Measurements from ENCODE around the gene CEBPG.

Gene CEBPG

DNA sequence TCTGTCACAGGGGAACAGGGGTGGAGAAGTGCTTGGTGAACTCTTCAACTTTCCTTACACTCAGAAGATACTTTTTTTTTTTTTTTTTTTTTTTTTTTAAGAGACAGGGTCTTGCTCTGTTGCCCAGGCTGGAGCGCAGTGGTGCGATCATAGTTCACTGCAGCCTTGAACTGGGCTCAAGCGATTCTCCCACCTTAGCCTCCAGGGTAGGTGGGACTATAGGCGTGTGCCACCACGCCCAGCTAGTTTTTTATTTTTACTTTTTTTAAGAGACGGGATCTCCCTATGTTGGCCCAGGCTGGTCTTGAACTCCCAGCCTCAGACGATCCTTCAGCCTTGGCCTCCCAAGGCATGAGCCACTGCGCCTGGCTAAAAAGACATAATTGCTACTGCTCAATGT, 11.5 kb downstream of the CEBPG start:
- DNase-seq, result no peak

DNA sequence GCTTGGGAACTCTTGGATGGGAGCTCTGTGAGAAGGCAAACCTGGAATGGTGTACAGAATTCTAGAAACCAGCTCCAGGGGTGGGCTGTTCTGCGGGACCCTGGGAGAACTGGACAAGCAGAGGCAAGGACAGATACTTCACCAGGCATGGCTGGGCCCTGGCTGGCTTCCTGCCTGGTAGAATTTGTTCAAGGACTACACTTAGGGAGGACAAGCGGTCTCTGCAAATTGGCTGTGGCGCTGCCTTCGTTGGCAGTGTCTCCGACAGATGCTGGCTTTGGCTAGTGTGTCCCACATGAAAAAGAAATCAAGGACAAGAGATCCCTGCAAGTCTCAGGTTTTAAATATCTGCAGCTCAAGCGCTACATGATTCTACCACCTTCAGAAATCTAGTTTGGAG, 12.4 kb downstream of the CEBPG start:
- DNase-seq, result no peak

DNA sequence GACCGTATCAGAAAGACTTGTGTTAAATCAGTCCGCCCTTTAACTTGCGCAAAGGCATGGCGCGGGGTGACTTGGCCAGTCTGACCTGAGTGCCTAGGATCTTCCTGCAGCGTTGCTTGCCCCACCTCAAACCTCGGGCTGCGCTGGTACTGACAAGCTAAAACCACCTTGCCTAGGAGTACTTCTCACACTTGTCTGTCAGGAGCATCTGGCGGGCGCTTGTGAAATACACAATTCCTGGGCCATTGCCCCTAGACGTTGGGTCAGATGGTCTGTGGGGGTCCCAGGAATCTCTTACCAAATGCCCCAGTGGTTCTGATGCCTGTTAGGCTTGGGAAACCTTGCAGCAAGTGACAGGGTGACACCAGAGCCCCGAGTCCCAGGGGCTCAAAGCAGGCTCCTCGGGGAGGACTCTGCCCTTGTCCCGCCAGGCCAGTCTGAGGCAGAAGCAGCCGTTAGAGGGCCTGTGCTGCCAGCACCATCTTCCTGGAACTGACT, 12.9 kb downstream of the CEBPG start:
- DNase-seq, result no peak

DNA sequence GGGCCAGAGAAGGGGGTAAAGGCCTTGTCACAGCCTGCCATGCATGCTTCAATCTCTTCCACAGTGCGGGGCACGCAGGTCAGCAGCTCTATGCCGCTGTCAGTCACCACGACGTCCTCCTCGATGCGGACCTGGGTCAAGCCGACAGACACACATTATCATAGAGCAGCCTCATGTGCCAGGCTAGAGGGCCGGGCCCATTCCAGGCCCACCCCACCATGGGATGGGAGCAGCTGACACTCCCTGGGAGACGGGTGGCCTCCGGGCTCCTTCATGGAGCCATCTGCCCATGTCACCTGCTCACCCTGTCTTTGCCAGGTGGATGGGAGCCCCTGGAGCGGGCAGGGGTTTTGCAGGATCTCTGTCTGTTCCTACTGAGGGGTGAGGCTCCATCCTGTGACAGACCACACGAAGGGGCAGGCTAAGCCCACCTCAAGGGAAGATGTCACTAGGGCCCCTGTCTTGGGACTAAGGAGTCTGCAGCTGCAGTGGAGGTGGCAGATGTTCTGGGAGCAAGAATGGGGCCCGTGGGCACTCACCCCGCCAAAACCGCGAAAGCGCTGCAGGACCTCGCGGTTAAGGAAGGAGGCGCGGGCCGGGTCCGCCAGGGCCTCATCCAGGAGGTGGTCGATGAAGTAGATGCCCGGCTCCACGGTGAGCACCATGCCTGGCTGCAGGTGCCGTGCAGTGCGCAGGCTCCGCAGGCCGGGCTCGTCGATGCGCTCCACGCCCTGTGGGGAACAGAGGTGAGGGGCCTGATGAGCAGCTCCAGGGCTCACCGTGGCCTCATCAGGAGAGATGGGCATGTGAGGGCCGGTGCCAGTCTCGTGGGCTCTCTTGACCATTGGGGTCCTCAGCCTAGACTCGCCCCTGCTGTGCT, 14.1 kb downstream of the CEBPG start:
- DNase-seq, result no peak

DNA sequence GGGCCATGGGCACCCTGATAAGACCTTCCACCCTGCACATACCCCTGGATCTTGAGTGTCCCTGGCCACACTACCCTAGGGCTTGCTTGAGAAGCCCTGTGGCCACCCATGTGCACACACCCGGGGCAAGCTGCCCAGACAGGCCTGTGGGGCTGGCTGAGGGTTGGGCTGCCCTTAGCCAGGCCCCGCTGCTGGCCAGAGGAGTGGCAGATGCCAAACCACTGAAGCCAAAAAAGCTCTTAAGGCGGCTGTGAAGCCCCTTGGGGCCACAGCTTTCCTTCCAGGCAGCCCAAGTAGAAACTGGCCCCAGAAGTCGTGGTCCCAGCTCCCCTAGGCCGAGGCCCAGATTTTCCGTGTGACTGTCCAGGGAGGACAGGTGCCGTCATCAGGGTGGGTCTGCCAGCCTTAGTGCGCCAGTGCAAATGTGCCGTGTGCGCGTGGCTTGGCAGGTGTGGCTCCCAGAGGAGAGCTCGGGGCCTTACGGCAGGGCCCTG, 14.8 kb downstream of the CEBPG start:
- DNase-seq, result no peak

DNA sequence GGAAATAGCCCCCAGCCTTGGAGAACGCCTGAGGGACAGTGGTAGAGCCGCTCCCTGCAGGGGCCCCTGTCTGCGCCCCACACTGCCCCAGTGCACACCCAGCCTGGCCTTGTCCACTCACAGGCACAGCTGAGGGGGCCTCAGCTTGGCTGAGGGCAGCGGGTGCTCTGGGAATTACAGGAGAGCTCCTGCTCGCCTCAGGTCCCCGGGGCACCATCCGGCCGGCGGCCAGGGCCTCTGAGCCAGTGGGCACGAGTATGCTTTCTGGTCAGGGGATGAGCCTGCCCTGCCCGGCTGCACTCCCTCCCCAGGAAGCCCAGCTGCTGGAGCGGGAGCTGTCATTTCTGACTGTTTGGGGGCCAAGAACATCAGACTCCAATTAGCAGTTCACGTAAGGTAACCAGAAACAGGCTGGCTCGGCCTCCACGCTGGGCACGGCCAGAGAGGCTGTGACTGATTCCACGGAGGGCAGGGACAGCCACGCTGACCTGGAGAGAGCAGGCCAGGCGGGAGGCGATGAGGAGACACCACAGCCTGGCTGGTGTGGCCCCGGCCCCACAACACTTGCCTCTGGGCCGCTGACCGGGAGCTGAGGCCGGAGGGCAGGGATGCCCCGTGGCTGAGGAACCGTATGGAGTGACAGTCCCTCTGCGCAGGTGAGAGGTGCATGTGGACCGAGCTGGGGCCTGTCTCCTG, 15.4 kb downstream of the CEBPG start:
- DNase-seq, result no peak

DNA sequence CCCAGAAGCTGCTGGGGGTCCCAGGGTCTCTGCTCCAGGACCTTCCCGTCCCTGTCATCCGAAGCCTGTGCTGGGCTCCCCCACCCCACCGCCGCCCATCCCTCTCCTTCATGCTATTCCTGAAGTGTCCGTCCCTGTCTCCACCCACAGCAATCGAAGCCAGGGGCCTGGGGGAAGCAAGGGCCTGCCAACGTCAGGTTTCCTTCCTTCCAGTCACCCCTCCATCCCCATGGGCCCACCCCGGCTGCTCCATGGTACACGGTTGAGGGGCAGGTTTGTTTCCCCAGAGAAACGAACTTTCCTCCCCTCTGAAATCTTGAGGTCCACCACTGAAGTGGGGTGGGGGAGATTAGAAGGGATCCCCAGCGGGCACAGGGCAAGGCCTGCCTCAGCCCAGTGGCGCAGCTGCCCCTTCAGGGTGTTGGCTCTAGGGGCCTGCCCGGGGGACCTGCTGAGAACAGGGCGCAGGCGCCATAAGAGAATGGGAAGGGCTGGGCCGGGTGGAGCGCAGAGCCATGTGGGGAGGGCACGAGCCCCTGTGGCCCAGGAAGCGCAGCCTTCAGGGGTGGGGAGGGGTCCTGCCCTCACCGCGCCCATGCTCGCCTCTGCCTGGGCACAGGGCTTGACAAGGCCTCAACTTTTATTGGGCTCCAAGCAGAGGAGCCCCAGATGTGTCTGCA, 16.1 kb downstream of the CEBPG start:
- DNase-seq, result no peak

DNA sequence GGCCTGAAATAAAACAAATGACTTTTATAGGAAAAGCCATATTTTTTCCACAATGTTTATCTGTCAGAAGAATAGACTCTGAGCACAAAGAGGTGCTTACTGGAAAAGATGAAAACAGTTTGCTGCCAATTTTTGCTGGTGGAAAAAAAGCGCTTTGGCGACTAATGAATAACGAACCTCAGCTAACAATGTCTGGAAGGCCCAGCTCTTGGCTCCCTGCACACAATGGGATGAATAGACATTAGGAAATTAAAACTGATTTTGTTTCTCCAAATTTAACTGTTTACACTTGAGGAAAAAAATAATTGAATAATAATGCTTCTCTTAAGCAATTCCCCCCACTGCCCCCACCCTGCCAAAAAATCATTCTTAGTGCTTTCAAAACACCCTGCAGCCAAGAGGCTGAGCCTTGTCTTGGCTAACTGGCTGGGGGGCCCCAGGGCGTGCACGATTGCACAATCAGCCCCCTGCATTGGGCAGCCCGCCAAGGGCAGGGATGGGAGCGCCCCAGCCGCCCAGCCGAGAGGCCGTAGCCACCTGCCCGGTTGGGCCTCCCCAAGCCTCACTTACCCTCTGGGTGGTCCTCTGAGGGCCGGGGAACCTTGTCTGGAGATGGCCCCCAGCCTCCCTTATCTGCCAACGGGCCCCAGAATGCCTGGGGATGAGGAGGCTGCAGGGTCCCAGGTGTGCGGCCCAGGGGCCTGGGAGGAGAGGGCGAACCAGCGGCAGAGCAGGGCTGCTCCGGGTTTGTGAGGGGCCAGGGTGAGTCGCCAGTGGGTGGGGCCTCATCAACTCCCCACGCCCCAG, 16.8 kb downstream of the CEBPG start:
- DNase-seq, result no peak

DNA sequence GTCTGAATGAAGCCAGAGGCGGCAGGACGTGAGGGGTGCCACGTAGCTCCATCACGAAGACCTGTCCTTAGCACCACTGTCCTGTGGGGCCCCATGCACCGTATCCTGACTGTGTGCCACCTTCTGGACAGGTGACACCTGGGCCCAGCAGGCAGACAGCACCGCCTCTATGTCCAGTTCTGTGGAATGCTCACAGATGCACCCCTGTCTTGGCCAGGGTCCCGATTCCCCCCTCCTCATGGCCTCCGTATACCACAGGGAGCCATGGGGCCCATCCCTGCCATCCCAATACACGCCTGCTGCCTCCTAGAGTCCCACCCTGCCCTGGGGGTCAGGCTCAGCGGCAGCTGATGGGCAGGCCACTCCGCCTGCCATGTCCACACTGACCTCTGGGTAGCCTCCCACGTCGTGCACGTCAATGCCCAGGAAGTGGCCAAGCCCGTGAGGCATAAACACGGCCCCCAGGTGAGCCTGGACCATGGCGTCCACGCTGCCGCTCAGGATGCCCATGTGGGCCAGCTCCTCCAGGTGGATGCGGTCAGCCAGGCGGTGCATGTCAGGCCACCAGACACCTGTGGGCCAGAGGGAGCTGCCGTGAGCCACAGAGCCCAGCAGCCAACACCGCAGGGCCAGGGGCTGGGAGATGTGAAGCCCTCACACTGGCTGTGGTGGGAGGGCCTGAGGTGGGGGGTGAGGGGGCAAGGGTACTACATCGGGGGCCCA, 17.6 kb downstream of the CEBPG start:
- DNase-seq, result no peak

DNA sequence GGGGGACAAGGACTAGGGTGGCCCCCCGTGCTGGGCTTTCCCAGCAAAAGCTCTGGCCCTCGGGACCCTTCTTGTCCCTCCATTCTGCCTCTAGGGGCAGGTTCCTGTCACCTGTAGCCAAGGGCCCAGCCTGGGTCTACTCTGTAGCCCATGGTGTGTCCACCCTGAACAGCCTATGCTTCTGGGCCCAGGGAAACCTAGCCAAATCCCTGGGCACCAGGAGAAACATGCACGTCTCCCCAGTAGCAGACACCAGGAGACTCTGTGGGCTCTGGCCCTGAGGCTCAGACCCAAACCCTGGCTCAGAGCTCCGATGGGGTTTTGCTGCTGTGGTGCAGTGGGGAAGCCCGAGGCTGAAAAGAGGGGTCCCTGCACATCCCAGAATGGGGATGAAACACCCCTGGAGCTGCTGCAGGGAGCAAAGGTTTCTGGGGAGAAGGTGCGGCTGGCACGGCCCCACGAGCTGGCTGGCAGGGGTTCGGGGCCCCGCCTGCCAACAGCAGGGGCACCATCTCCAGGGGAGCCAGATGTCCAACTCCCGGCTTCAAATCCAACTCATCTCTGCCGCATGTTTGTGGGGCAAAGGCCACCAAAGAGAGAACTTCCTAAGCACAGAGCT, 18.2 kb downstream of the CEBPG start:
- no peak for DNase-seq

DNA sequence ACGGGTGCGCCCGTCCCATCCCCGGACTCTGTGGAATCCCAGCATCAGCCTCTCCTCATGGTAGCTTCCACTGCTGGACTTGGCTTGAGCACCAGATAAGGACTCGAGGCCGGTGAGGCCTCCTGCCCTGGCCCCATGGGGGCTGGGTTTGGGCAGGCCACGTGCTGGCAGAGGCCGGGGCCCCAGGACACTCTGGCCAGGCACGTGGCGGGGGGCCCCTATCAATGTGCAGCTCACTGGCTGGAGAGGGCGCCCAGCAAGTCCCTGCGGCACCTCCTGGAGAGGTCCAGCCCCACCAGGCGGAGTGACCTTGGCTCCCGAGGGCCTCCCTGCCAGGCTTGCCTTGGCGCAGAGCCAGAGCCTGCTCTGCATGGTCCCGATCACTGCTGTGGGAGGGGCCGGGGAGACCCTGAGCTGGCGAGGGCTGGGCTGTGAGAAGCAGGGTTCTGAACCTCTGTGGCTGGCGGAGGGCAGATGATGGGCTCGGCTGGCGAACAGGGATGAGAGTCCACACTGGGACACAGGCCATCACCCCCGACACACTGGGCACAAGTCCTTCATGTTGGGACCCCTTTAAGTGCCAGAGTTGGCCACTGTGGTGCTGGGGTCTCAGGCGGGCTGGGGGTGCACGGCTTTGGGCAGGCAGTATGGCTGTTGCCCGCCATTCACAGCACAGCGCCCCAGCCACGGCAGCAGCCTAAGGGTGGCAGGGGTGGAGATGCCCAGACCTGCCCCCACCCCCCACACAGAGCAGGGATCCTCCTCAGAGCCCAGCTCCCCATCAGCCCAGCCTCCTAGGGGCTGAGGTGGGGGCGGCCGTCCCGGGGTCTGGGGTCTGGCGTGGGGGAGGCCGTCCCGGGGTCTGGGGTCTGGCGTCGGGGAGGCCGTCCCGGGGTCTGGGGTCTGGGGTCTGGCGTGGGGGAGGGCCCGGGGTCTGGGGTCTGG, 19.1 kb downstream of the CEBPG start:
- no peak for DNase-seq

DNA sequence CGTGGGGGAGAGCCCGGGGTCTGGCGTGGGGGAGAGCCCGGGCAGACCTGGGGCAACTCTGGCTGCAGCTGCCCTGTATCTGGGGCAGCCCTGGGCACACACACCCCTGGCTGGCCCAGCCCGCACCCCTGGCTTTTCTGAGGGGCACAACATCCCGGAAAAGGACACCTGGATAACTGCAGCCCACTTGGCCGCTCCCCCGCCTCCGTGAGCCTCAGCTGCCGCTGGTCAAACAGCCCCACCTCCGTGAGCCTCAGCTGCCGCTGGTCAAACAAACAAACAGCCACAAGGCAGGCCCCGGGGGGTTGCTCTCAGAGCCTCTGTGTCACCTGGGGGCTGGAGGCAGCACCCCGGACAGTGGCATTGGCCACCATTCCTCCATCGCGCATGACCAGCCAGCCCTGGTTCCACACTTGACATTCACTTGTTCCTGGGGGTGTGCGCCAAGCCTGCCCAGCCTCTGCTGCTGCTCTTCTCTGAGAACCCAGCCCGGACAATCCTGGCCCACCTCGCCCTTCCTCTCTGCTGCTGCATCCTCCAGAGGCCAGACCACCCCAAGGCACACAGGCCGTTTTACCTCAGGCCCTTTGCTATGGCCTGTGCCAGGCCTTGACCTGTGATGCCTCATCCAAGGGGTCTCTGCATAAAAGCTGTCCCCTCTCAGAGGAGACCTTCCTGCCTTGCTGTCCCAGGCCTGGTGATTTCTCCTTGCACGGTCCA, 19.9 kb downstream of the CEBPG start:
- DNase-seq, result no peak

DNA sequence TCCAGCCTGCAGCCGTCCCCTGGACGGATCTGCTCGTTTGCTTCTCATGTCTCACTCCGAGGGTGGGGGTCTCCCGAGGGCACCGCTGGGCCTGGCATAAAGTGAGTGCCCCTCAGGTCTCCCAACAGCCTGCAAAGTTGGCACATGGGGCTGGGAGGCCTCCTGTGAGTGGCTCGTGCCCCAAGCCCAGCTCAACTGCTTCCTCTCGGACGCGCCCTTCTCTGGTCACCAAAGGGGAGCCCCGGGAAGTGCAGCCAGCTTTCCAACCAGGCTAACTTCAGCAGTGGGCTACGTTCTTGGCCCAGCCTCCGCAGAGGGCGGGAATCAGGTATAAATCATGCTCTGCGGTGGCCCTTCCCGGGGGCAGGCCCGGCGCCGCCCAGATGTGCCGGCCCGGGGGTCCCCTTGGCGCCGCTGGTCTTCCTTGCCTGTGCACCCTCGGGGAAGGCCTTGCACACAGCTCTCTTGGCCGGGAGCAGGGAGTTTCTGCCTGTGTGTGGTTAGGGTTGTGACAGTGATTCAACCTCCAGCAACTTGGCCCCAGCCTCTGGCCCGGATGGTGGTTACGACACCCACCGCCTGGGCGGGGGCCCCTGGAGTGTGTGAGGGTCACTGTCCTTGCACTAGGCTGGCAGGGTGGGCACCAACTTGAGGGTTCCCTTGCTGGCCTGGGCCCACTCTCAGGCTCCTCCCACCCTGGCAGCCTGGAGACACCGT, 20.7 kb downstream of the CEBPG start:
- no peak for DNase-seq

DNA sequence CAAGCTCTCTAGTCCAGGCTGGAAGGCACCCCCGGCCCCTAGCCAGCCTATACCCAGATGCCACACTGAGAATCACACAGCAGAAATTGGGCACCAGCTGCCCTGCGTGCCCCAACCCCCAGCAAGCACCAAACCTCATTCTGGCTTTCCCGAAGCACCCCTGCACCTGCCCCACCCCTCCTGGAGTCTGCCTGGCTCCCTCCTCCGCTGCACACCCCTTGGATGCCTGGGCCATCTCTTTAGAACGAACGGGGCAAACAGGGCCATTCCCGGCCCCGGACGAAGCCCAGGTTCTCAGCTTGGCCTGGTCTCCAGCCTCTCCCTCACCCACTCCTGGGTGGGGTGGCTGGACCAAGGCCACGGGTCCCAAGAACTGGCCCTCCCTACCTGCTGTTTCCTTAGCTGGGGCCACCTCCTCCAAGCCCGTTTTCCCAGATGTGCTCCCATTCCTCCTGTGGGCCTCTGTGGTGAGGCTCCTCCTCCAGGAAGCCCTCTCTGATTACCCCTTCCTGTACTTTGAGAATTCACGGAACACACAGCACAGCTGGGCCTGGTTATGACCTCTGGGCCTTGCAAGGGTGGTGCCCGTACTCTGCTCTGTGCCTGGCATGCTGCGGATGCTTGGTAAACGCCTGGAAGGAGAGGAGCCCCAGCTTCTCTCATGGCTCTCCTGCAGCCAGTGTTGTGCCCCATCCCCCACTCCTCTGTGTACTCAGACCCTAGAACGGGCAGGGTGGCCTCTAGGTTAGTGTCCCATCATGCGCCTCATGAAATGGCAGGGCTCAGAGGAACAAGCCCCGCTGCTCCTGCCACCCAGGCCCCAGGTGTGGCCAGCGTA, 21.4 kb downstream of the CEBPG start:
- DNase-seq, result no peak

DNA sequence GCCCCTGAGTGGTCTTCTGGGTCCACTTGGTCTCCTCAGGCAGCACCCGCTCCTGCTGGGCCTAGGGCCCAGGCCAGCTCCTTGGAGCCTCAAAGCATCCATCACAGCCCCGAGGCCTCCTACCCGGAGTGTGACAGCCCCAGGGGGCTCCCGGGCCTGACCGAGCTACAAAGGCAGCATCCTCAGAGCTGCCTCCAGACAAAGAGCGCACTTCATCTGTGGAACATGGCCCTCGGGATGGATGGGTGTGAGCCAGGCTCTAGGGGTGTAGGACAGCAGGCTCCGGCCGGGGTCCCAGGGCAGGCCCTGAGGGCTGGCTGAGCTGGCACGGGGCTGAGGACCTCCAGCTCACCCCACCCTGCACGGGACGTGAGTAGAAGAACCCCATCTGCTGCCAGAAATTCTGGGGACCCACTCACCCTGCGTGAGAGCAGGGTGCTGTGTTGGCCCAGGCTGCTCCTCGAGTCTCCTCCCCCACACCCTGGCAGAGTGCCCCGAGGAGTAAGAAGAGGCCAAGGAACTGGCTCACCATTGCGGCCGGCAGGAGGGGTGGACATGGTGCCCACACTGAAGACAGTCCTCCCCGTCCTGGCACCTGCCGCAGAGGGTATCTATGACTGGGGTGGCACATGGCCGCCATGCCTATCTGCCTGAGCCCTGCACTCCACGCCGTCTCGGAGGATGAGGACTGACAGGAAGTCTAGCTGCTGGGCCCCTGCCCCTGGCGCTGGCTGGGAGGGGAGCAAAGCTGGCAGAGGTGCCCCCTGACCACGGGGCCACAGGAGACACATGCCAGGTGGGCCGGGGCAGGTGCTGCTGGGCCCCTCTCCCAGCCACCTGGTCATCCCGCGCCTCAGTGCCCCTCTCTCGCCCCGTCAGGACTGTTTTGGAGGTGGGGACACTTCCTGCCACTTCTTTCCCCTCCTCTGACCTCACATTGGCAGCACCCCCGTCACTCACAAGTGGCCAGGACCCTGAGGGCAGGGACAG, 22.3 kb downstream of the CEBPG start:
- DNase-seq, result no peak

DNA sequence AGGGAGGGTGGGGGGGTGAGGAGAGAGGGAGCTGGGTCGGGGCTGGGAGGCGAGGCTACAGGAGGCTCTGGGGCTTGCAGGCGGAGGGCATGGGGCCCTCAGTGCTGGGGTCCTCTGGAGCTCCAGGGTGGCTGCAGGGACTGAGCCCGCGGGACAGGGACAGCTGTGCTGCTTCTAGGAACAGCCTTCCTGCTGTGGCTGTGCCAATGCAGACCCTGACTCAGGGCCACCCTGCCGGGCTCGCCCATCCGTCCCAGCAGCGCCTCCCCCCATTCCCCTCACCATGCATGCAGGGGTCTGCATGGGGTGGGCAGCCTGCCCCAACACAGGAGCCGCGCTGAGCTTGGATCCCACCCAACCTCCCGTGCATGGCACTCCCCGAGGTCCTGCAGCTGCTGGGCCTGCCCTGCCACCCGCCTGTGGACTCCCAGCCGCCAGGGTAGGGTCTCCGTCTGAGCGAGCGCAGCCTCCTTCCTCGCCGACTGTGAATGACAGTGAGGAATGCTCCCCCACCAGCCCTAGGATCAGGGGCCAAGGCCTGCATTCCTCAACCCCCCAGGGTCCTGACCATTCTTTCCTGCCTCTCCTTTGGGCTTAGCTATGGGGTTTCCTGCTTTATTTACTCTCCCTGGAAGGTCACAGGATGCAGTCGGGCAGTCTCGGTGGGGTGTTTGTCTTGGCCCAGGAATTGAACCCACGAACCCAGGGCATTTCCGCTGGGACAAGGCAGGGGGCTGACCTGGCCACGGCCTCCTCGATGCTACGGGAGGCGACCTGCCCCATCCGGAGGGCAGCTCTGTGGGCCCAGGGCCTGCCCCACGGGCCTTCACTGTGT, 23.4 kb downstream of the CEBPG start:
- DNase-seq, result no peak

Data from CD4-positive, alpha-beta T cell treated with Interleukin-6 for 4 hours (primary cell).